ENCODE data around the gene RIMBP3C. TPM values are rescaled to one million over a fixed set of nuclear protein-coding genes. Genes with fewer than 3 reads are reported as not detected.
"Not testable (repeated sequence)": the region's sequence is repeated elsewhere in the genome, so short reads cannot be mapped to it uniquely, and the experiment has no call there.

Gene RIMBP3C
- total RNA-seq, 1 donor from 2014 or later = not detected

DNA sequence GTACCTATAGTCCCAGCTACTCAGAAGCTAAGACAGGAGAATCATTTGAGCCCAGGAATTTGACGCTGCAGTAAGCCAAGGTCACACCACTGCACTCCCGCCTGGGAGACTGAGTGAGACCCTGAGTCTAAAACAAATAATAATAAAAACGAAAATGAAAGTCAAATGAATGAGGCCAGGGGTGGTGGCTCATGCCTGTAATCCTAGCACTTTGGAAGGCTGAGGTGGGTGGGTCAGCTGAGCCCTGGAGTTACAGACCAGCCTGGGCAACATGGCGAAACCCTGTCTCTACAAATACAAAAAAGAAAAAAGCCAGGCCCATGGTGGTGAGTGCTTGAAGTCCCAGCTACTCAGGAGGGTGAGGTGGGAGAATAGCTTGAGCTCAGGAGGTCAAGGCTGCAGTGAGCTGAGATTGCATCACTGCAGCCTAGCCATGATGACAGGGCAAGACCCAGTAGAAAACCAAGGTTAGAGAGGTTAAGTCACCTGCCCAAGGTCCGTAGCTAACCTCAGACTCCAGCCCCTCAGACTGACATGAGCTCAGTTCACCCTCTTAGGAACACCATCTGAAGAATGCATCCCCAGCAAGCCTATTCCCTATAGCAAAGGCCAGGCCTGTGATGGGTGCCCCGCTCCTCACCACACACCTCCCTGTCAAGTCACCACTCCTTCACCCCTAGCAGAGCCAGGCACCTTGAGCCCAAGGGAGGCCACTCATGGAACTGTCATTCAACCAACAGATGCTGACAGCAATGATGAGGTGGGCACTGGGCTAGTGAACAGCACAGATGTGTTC, 24.4 kb downstream of the RIMBP3C start:
- not testable (repeated sequence) for DNase-seq

DNA sequence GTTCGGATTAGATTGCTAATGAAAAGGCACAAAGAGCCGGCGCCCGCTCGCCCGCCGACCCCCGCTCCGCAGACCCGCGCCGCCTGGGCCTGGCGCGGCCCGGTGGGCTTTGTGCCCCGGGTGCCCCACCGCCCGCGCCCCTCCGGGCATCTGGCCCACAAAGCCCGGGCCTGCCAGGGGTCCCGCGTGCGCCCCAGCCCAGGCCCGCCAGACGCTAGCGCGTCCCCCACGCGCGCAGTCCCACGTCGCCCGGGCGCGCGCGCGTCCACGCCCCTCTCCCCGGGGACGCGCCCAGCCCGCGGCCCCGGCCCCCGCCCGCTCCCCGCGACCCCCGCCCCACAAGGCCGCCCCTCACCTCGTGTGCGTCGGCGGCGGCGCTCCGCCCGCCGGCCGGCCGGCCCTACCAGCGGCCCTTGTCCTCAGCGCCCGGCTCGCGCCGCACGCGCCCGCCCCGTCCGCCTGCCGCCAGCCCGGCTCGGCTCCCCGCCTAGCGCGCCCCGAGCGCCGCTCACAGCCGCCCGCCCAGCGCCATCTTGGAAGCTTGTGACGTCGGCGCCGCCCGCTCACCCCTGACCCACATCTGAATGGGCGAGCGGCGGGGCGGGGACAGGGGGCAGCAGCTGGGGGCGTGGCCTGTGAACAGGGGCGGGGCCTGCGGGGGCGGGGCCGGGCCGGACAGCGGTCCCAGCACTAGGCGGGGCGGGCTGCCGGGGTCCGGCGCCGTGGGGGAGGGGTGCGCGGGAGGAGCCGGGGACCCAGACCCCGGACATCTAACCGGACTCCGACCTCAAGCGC, 34.1 kb downstream of the RIMBP3C start:
- not testable (repeated sequence) for DNase-seq

GRCh38 chr22:21516522-21516921, 34.7 kb downstream of the RIMBP3C start:
- DNase-seq = not testable (repeated sequence)

- DNase-seq = not testable (repeated sequence)
Measured at GRCh38 chr22:21515234-21515633, 36.0 kb downstream of the RIMBP3C start.

GRCh38 chr22:21514117-21514516, 37.1 kb downstream of the RIMBP3C start:
- DNase-seq = not testable (repeated sequence)

- DNase-seq = not testable (repeated sequence)
Measured at GRCh38 chr22:21512022-21512421, 39.2 kb downstream of the RIMBP3C start.

DNA sequence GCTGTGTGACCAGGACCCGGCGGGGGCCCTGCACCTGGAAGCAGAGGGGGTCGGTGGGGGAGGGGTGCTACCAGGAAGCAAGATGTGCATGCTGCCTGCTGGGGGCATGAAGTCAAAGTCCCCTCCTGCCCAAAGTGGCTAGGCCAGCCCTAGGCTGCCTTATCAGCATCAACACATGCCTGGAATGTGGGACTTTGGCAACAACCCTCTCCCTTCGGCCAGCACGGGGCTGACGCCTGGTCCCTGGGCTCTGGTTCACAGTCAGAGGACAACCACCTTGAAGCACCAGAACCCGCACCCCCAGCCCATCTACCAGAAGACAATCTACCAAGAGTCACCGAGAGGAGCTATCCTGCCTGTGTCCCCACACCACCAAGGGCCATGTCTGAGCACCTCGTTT, 40.9 kb downstream of the RIMBP3C start:
- not testable (repeated sequence) for DNase-seq

- not testable (repeated sequence) for DNase-seq
Measured at GRCh38 chr22:21499623-21500506, 51.4 kb downstream of the RIMBP3C start.

DNA sequence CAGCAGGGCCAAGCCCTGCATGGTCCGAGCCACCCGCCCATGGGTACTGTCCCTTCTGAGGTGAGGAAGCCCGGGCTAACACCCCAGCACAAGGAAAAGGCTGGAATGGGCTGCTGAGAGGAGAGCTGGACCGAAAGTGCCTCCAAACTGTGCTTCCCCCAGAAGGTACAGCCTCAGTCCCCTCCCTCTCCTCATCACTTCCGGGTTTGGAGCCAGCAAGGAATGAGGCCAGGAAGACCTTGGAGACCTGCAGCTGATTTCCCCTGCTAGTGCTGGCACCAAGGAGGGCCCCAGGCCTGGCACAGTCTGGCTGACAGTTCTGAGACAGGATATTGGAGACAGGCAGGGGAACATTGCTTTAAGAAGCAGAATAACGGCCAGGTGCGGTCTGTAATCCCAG, 52.8 kb downstream of the RIMBP3C start:
- not testable (repeated sequence) for DNase-seq

GRCh38 chr22:21497984-21498383, 53.3 kb downstream of the RIMBP3C start:
- DNase-seq = not testable (repeated sequence)

Small RNA genes within 50 kb of the gene (small RNA-seq; reads per million reads assigned to genes)
- not detected for gene RF00492 (ENCODE audit: low replicate concordance)
- not detected for gene RN7SKP221 (ENCODE audit: low replicate concordance)

Other genes with a start within 250 kb of the RIMBP3C start
- gene RIMBP3B, start 167.7 kb downstream of the RIMBP3C start, total RNA-seq = 0.10 TPM
- 4.8 TPM for gene HIC2, start 134.1 kb downstream of the RIMBP3C start, total RNA-seq
- gene TMEM191C, start 84.1 kb downstream of the RIMBP3C start, total RNA-seq = 1.8 TPM
- 25.3 TPM for gene UBE2L3, start 16.3 kb upstream of the RIMBP3C start, total RNA-seq
- 4.7 TPM for gene YDJC, start 78.6 kb upstream of the RIMBP3C start, total RNA-seq
- 0.20 TPM for gene CCDC116, start 81.3 kb upstream of the RIMBP3C start, total RNA-seq
- gene SDF2L1, start 90.8 kb upstream of the RIMBP3C start, total RNA-seq = 7.2 TPM
- 22.3 TPM for gene PPIL2, start 114.6 kb upstream of the RIMBP3C start, total RNA-seq
- gene YPEL1, start 184.3 kb upstream of the RIMBP3C start, total RNA-seq = 5.8 TPM